ENCODE data around the gene JDP2. TPM values are rescaled to one million over a fixed set of nuclear protein-coding genes. Genes with fewer than 3 reads are reported as not detected.

JDP2 gene
- total and polyA plus RNA-seq, 3 donors from 2014 or later = 10.7 to 19.0 (median 14.0) TPM

DNA sequence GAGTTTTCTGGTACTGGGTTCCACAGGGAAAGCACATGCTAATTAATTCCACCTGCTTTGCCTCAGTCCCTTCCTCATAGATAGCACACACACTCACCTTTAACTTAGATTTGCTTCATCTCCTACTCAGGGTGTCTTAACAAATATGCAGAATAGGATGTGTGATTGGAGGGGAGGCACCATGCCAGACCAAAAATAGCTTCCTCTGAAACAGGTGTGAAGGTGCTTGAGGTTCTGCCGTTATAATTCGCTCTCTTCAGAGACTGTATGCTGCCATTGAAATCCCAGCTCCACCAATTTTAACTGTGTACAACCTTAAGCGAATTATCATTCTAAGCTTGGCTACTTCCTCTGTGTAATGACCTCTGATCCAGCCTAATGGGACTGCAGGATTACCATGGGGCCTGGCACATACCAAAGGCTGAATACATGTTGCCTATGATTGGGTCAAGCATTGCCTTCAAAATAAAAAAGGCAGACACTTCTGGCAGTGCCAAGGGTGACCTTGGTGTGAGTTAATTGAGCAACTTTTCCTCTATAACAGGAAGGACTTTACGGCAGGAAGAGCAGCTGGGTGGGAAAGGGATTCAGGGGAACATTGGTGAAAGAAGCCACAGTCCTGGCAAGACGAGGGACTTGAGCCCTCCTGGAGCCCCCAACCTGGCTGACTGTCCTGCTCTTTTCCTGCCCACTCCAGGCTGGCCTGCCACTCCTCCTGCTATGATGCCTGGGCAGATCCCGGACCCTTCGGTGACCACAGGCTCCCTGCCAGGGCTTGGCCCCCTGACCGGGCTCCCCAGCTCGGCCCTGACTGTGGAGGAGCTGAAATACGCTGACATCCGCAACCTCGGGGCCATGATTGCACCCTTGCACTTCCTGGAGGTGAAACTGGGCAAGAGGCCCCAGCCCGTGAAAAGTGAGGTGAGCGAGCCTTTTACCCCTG lies 9.7 kb downstream of the JDP2 start:
- Histone ChIP-seq H3K9me3 (no peaks in the 10 kb centered on the region), H3K27me3 (no peaks in the 10 kb centered on the region), H3K4me1 (no peaks in the 10 kb centered on the region), H3K36me3 (ENCODE audit: low read depth, missing control alignments) (no peaks in the 10 kb centered on the region), H3K27ac (no peak overlapping the region), H3K4me3 (no peak overlapping the region)
- intact Hi-C loops (cut with DNase I; ENCODE audit: low total_unique reads) = no loop called here
- WGBS, 2 donors = 80% methylated on average over 5 to 14 of the region's 14 CpGs
- no peak for TF ChIP-seq POLR2A (IDR thresholded peaks at IDR 0.05)
- TF ChIP-seq, protein P1, sequence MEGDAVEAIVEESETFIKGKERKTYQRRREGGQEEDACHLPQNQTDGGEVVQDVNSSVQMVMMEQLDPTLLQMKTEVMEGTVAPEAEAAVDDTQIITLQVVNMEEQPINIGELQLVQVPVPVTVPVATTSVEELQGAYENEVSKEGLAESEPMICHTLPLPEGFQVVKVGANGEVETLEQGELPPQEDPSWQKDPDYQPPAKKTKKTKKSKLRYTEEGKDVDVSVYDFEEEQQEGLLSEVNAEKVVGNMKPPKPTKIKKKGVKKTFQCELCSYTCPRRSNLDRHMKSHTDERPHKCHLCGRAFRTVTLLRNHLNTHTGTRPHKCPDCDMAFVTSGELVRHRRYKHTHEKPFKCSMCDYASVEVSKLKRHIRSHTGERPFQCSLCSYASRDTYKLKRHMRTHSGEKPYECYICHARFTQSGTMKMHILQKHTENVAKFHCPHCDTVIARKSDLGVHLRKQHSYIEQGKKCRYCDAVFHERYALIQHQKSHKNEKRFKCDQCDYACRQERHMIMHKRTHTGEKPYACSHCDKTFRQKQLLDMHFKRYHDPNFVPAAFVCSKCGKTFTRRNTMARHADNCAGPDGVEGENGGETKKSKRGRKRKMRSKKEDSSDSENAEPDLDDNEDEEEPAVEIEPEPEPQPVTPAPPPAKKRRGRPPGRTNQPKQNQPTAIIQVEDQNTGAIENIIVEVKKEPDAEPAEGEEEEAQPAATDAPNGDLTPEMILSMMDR (IDR thresholded peaks at IDR 0.05) = no peak
- no peak for DNase-seq

DNA sequence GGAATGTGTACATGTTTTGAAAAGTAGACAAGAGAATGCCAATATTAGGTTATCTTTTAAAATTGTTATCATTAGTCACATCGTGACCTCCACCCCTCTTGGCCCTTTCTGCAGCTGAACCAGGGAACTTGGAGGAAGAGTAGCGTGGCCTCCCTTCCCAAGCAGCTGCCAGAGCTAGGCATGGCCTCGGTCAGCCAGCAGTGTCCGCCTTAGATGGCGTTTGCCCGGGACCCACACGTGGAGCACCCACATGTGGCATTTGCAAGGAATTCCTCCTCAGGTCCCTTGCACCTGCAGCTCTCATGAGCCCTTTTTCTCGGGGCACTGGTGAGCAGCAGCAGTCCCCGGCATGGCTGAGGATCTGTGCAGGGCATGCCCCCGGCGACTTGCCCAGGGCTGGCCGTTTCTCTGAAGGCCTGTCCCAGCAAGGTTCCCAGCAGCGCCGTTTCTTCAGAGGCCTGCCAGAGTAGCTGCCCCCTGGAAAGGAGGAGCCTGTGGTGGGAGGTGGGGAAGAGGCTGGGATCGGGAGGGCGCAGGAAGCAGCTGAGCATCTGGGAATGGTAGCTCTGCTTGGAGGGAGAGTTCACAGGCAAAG lies 10.8 kb downstream of the JDP2 start:
- Histone ChIP-seq H3K4me3 (no peak overlapping the region), H3K36me3 (ENCODE audit: low read depth, missing control alignments) (no peaks in the 10 kb centered on the region), H3K27me3 (no peaks in the 10 kb centered on the region), H3K4me1 (peaks cover 6% of the 10 kb centered on the region), H3K27ac (no peak overlapping the region), H3K9me3 (no peaks in the 10 kb centered on the region)
- 81 to 87% methylated on average over 14 to 16 of the region's 16 CpGs for WGBS, 2 donors
- peak; percentile 7 for DNase-seq
- intact Hi-C loops (cut with DNase I; ENCODE audit: low total_unique reads) = no loop called here
- TF ChIP-seq, protein P1 (IDR thresholded peaks at IDR 0.05) = no peak
- TF ChIP-seq POLR2A (IDR thresholded peaks at IDR 0.05) = no peak

DNA sequence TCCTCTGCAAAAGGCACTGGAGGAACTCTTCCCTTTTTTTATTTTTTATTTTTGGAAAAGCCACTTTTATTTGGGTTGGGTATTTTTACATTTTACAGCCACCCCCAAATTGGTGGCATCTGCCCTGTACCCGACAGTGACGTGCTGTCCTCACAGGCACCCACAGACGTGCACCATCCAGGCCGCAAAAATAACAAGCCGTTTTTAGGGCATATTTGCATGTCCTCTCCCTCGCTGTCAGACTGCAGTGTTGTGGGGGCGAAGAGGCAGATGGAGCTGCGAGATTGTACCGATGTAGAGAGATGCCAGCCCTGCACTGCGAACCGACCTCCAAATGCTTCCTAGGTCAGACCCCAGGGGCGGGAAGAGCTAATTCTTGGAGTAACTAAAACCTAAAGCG lies 12.2 kb downstream of the JDP2 start:
- H3K4me3 ChIP-seq = no peak overlapping the region
- H3K27me3 ChIP-seq = no peaks in the 10 kb centered on the region
- no peak for TF ChIP-seq POLR2A (IDR thresholded peaks at IDR 0.05)
- TF ChIP-seq, protein P1 (IDR thresholded peaks at IDR 0.05) = no peak
- no peaks in the 10 kb centered on the region for H3K36me3 ChIP-seq (ENCODE audit: low read depth, missing control alignments)
- DNase-seq = no peak
- intact Hi-C loops (cut with DNase I; ENCODE audit: low total_unique reads) = no loop called here
- H3K4me1 ChIP-seq = peaks cover 6% of the 10 kb centered on the region
- no peak overlapping the region for H3K27ac ChIP-seq
- no peaks in the 10 kb centered on the region for H3K9me3 ChIP-seq
- WGBS, 2 donors = 92 to 93% methylated on average over 13 of the region's 13 CpGs

DNA sequence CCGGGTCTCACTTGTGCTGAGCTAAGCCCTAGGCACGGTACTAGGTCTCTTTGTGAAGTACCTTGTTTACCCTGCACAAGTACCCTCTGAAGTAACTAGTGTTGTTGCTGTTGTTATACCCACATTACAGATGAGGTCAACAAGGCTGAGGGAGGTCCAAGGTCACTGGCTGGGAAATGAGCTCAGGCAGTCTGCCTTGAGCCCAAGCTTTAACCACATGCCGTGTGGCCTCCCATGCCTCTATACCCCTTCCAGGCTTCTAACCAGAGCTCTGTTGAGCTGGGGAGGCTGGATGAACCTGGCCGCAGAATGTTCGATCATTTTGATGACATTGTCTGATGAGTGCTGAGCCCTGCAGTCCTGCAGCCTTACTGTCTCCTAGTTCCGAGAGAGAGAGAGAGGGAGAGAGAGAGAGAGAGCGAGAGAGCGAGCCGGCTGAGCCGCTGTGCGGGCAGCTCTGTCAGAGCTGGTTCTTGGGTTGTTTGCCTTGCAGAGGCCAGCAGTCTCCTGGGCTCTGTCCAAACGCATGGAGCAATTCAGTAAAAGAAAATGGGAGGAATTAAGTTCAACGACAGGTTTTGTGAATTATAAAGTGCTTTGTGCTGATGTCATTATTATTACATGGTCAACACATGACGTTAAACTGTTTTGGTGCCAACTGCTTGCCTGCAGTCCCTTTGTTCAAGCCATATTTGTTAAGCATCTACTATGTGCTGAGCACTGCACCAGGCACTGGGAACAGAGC lies 13.1 kb downstream of the JDP2 start:
- 52 to 63% methylated on average over 11 to 14 of the region's 14 CpGs for WGBS, 2 donors
- intact Hi-C loops (cut with DNase I; ENCODE audit: low total_unique reads) = no loop called here
- DNase-seq = peak; percentile 63
- Histone ChIP-seq H3K36me3 (ENCODE audit: low read depth, missing control alignments) (no peaks in the 10 kb centered on the region), H3K27ac (no peak overlapping the region), H3K27me3 (no peaks in the 10 kb centered on the region), H3K4me1 (peaks cover 6% of the 10 kb centered on the region), H3K9me3 (no peaks in the 10 kb centered on the region), H3K4me3 (no peak overlapping the region)
- TF ChIP-seq, protein P1 (IDR thresholded peaks at IDR 0.05) = no peak
- TF ChIP-seq POLR2A (IDR thresholded peaks at IDR 0.05) = no peak
